GM18526 (cell line): ENCODE measurements around the gene ARL2BP.

Source experiments
- POLR2A ChIP-seq: IDR thresholded peaks from 3 replicates; pipeline ENCODE4 v1.6.1; 2011; ENCODE audit not compliant: insufficient read length; ENCODE audit errors: extremely low read depth

ARL2BP gene

GRCh38 chr16:57256601-57257395 is 11.7 kb downstream of the ARL2BP start:
- TF ChIP-seq POLR2A = no peak

- no peak for TF ChIP-seq POLR2A
Measured at GRCh38 chr16:57257455-57258070, 12.5 kb downstream of the ARL2BP start.

GRCh38 chr16:57258226-57258909 is 13.3 kb downstream of the ARL2BP start:
- TF ChIP-seq POLR2A = no peak

- TF ChIP-seq POLR2A = no peak
Measured at GRCh38 chr16:57258910-57259475, 13.9 kb downstream of the ARL2BP start.

- no peak for TF ChIP-seq POLR2A
Measured at GRCh38 chr16:57260294-57260929, 15.4 kb downstream of the ARL2BP start.

GRCh38 chr16:57261806-57262205 is 16.7 kb downstream of the ARL2BP start:
- TF ChIP-seq POLR2A = no peak

- TF ChIP-seq POLR2A = no peak
Measured at GRCh38 chr16:57262841-57263540, 17.9 kb downstream of the ARL2BP start.

GRCh38 chr16:57263541-57264351 is 18.7 kb downstream of the ARL2BP start:
- no peak for TF ChIP-seq POLR2A

GRCh38 chr16:57264381-57264780 is 19.3 kb downstream of the ARL2BP start:
- TF ChIP-seq POLR2A = no peak

GRCh38 chr16:57264950-57265371 is 19.9 kb downstream of the ARL2BP start:
- no peak for TF ChIP-seq POLR2A

GRCh38 chr16:57265850-57266530 is 20.9 kb downstream of the ARL2BP start:
- no peak for TF ChIP-seq POLR2A

- no peak for TF ChIP-seq POLR2A
Measured at GRCh38 chr16:57266531-57267260, 21.6 kb downstream of the ARL2BP start.
